Transverse colon (tissue), 4 donors: ENCODE results near the gene MIDN. TPM values are rescaled to one million over a fixed set of nuclear protein-coding genes. Genes with fewer than 3 reads are reported as not detected.

Experiments
- DNase-seq: peaks from one replicate; pipeline ENCODE4 v3.0.0-alpha.2; 2019
- H3K27ac ChIP-seq, 4 donors: fragments of 200-600 bp; sonication (generic); 2 replicates each; pipeline ENCODE4 v1.5.1; 2016 to 2018; ENCODE audit warnings: inconsistent platforms in 4 of 4
- H3K27me3 ChIP-seq: fragments of 200-600 bp; sonication (generic); 2 replicates; pipeline ENCODE4 v1.5.1; 2017; ENCODE audit warnings: inconsistent platforms
- H3K36me3 ChIP-seq, 4 donors: fragments of 200-600 bp; sonication (generic); 2 replicates each; pipeline ENCODE4 v1.5.1; 2017 to 2019; ENCODE audit warnings: inconsistent platforms in 4 of 4
- H3K4me1 ChIP-seq, 4 donors: fragments of 200-600 bp; sonication (generic); 2 replicates each; pipeline ENCODE4 v1.5.1; 2017 to 2020; ENCODE audit warnings: inconsistent platforms in 4 of 4
- H3K4me3 ChIP-seq, 4 donors: fragments of 200-600 bp; sonication (generic); 1 replicate in 1 of 4; 2 replicates in 3 of 4; pipeline versions ENCODE4 v1.5.1 to v1.6.1; 2017 to 2019; ENCODE audit warnings: inconsistent platforms in 4 of 4
- H3K9me3 ChIP-seq, 2 donors: fragments of 200-600 bp; sonication (generic); 2 replicates each; pipeline ENCODE4 v1.5.1; 2017 to 2019; ENCODE audit warnings: inconsistent platforms in 2 of 2
- EP300 ChIP-seq: sonication (generic); formaldehyde crosslinking; IDR thresholded peaks from one replicate; pipeline ENCODE4 v1.6.1; 2017; ENCODE audit warnings: antibody characterized with exemption, low read depth
- POLR2A ChIP-seq: fragments of 450-650 bp; IDR thresholded peaks from one replicate; pipeline ENCODE4 v1.6.1; 2016; ENCODE audit warnings: antibody characterized with exemption, mild to moderate bottlenecking, moderate library complexity
- POLR2AphosphoS5 ChIP-seq, 3 donors: sonication (generic); formaldehyde crosslinking; IDR thresholded peaks; one replicate each; pipeline ENCODE4 v1.6.1; 2016; ENCODE audit warnings: antibody characterized with exemption in 3 of 3
- WGBS, 2 donors: methylation state at CpG; one replicate each; pipeline ENCODE4 v1.1.5; 2018; ENCODE audit warnings: low coverage in 1 of 2; 5-methylcytosine and 5-hydroxymethylcytosine counted together
- in situ Hi-C, 4 donors: fragments of 200-750 bp; cut with MboI; loops; one replicate each; pipeline versions ENCODE4 v1.15.0 to v1.15.1; 2017; ENCODE audit warnings: low sequenced_read_pairs in 3 of 4, low pct_ligation_motif_present in 1 of 4, low pct_unique_long_range_greater_than_20kb in 1 of 4
- intact Hi-C: fragments of 100-400 bp; cut with DNase I; formaldehyde crosslinking; loops from one replicate; pipeline ENCODE4 v1.15.1; 2023; ENCODE audit warnings: low total_unique reads
- total RNA-seq, 4 donors: library from RNA; depleted of rRNA; stranded (reverse); fragments of >200 nt; gene quantifications; one replicate each; pipeline ENCODE4 v1.1.0, GENCODE V29; 2016
- TF ChIP-seq, protein P1 (sequence below), 5 experiments: fragments of 200-600 bp in 3 of 5; fragments of 450-650 bp in 2 of 5; sonication (generic) in 3 of 5; IDR thresholded peaks; 1 replicate in 2 of 5; 2 replicates in 3 of 5; pipeline ENCODE4 v1.5.1; 2016 to 2017; ENCODE audit warnings: antibody characterized with exemption in 5 of 5, inconsistent platforms in 3 of 5, mild to moderate bottlenecking in 2 of 5, moderate library complexity in 1 of 5

MIDN gene
- total RNA-seq, 4 donors from 2014 or later = 89.4 to 379 (median 116) TPM

DNA sequence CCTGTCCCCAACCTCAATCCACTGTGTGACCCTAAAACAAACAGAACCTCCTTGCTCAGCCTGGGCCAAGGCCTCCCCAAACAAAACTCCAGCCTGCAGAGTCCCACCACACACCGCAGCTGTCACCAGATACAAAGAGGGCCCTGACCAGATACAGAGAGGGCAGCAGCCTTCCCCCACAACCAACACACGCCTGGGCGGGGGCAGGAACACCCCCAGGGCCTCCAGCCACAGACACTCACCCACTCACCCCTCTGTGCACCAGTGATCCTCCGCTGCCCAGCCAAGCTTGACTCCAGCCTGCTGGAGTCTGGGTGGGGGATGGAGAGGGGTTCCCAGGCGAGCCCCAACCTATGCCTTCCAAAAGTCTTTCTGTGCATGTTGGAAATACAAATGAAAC lies 14.8 kb downstream of the MIDN start:
- Histone ChIP-seq H3K27me3 (no peaks in the 10 kb centered on the region), H3K36me3 (no peaks in the 10 kb centered on the region), H3K27ac (peak overlapping the region; percentile 98 to 100 (median 98)), H3K4me3 (no peak overlapping the region), H3K9me3 (no peaks in the 10 kb centered on the region), H3K4me1 (peaks cover 67 to 84% (median 79%) of the 10 kb centered on the region in 4 donors)
- TF ChIP-seq EP300 = no peak
- TF ChIP-seq, protein P1, sequence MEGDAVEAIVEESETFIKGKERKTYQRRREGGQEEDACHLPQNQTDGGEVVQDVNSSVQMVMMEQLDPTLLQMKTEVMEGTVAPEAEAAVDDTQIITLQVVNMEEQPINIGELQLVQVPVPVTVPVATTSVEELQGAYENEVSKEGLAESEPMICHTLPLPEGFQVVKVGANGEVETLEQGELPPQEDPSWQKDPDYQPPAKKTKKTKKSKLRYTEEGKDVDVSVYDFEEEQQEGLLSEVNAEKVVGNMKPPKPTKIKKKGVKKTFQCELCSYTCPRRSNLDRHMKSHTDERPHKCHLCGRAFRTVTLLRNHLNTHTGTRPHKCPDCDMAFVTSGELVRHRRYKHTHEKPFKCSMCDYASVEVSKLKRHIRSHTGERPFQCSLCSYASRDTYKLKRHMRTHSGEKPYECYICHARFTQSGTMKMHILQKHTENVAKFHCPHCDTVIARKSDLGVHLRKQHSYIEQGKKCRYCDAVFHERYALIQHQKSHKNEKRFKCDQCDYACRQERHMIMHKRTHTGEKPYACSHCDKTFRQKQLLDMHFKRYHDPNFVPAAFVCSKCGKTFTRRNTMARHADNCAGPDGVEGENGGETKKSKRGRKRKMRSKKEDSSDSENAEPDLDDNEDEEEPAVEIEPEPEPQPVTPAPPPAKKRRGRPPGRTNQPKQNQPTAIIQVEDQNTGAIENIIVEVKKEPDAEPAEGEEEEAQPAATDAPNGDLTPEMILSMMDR (IDR thresholded peaks at IDR 0.05) = no peak
- no peak for TF ChIP-seq POLR2AphosphoS5 (IDR thresholded peaks at IDR 0.05)
- TF ChIP-seq POLR2A = no peak
- no peak for DNase-seq
- in situ Hi-C loops = no loop called here
- 57% methylated on average over 3 of the region's 5 CpGs; no CpG with 5 or more reads in 1 of the 2 donors for WGBS, 2 donors
- intact Hi-C loops = no loop called here

- peak; percentile 79 for DNase-seq
- intact Hi-C loops (no loop called here), in situ Hi-C loops (no loop called here)
- TF ChIP-seq, protein P1 (IDR thresholded peaks at IDR 0.05) = no peak
- TF ChIP-seq POLR2AphosphoS5 (IDR thresholded peaks at IDR 0.05) (peak; percentile 5 to 68 (median 64)), EP300 (peak; percentile 20), POLR2A (peak; percentile 21)
- WGBS, 2 donors = 73% methylated on average over 26 of the region's 26 CpGs; no CpG with 5 or more reads in 1 of the 2 donors
- Histone ChIP-seq H3K4me3 (peak overlapping the region in 1 of 4 donors; percentile 58), H3K27me3 (no peaks in the 10 kb centered on the region), H3K27ac (peak overlapping the region; percentile 98 to 100 (median 98)), H3K9me3 (no peaks in the 10 kb centered on the region), H3K4me1 (peaks cover 56 to 76% (median 70%) of the 10 kb centered on the region in 4 donors), H3K36me3 (no peaks in the 10 kb centered on the region)
Measured at GRCh38 chr19:1264801-1265614, 16.6 kb downstream of the MIDN start.

GRCh38 chr19:1265615-1266128 lies 17.3 kb downstream of the MIDN start:
- H3K27me3 ChIP-seq = no peaks in the 10 kb centered on the region
- intact Hi-C loops = no loop called here
- H3K4me1 ChIP-seq = peaks cover 54 to 76% (median 70%) of the 10 kb centered on the region in 4 donors
- WGBS, 2 donors = 17% methylated on average over 25 of the region's 28 CpGs; no CpG with 5 or more reads in 1 of the 2 donors
- H3K27ac ChIP-seq = peak overlapping the region; percentile 98 to 100 (median 98)
- DNase-seq = peak; percentile 64
- in situ Hi-C loops = no loop called here
- no peaks in the 10 kb centered on the region for H3K36me3 ChIP-seq
- H3K9me3 ChIP-seq = no peaks in the 10 kb centered on the region
- peak overlapping the region in 2 of 4 donors; percentile 58 to 62 for H3K4me3 ChIP-seq
- TF ChIP-seq POLR2AphosphoS5 (IDR thresholded peaks at IDR 0.05) = no peak
- TF ChIP-seq EP300 = peak; percentile 51
- no peak for TF ChIP-seq POLR2A

GRCh38 chr19:1266129-1266915 lies 17.9 kb downstream of the MIDN start:
- Histone ChIP-seq H3K36me3 (no peaks in the 10 kb centered on the region), H3K4me1 (peaks cover 59 to 80% (median 74%) of the 10 kb centered on the region in 4 donors), H3K9me3 (no peaks in the 10 kb centered on the region), H3K4me3 (peak overlapping the region; percentile 32 to 62 (median 49)), H3K27ac (peak overlapping the region; percentile 98 to 100 (median 98)), H3K27me3 (no peaks in the 10 kb centered on the region)
- in situ Hi-C loops = no loop called here
- peak in 2 of 3 donors; percentile 47 to 53 for TF ChIP-seq POLR2AphosphoS5 (IDR thresholded peaks at IDR 0.05)
- TF ChIP-seq, protein P1 (IDR thresholded peaks at IDR 0.05) = peak in 1 of 5 experiments; percentile 10
- TF ChIP-seq POLR2A = peak; percentile 36
- no peak for TF ChIP-seq EP300
- intact Hi-C loops = no loop called here
- peak; percentile 95 for DNase-seq
- WGBS, 2 donors = 1% methylated on average over 61 of the region's 84 CpGs; no CpG with 5 or more reads in 1 of the 2 donors
